Measurements from ENCODE around the gene PRKAR1B.

DNA sequence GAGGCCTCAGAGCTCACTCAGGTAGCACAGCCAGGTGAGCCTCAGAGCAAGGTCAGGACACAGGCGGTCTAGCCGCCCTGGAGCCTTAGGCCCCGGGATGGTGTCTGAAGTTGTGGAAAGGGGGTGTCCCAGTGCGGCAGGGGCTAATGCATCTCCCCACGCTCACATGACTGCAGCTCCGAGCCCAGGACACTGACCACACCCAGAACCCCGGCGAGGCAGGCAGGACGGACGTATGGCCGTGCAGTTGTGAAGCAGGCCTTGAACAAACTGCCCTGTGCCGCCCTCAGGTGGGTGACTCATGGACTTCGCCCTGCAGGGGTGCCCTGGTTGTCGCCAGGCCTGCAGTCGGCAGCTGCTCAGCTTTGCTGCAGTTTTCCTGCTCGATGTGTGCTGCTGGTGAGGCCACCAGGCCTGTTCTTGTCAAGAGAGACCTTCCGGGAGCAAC is 5.0 kb upstream of the PRKAR1B start:
- TF ChIP-seq ESRRA (IDR thresholded peaks at IDR 0.05; ENCODE audit: low read length) (no peak), CREM (IDR thresholded peaks at IDR 0.05; ENCODE audit: low read depth) (no peak), NRF1 (conservative IDR thresholded peaks at IDR 0.05; ENCODE audit: low read depth, low read length) (no peak), CTCF (IDR thresholded peaks at IDR 0.05 in 2 of 3, conservative IDR thresholded peaks at IDR 0.05 in 1 of 3; ENCODE audit: control insufficient read depth in 2 of 3, extremely low read depth in 1 of 3, insufficient read depth in 1 of 3, low read depth in 3 of 3, low read length in 3 of 3) (no peak), CHD2 (IDR thresholded peaks at IDR 0.05; ENCODE audit: borderline replicate concordance, low read depth, low read length) (no peak), NFIC (IDR thresholded peaks at IDR 0.05; ENCODE audit: low read depth, low read length) (no peak), WRNIP1 (IDR thresholded peaks at IDR 0.05; ENCODE audit: borderline replicate concordance, low read depth, low read length) (no peak)

All from GM12878 (cell line).